ENCODE results near the gene HELZ. TPM values are rescaled to one million over a fixed set of nuclear protein-coding genes. Genes with fewer than 3 reads are reported as not detected.

The HELZ gene
- total RNA-seq, 2 donors from 2014 or later: 51.4 to 74.7 TPM

GRCh38 chr17:67021743-67022450 lies 223.1 kb downstream of the HELZ start:
- TF ChIP-seq CTCF (conservative IDR thresholded peaks at IDR 0.05): no peak
- WGBS, 2 experiments (ENCODE audit: insufficient coverage in 1 of 2, insufficient read length in 1 of 2): 87 to 94% methylated on average over 7 to 16 of the region's 16 CpGs
- no peak for DNase-seq

GRCh38 chr17:67021196-67021595 lies 223.8 kb downstream of the HELZ start:
- H3K9ac ChIP-seq (ENCODE audit: extremely low read depth, low read length, poor library complexity, severe bottlenecking): no peak overlapping the region
- Mint-ChIP-seq H3K27me3 (ENCODE audit: insufficient read depth) (no peaks in the 10 kb centered on the region), H3K4me3 (no peak overlapping the region), H3K36me3 (ENCODE audit: low read depth) (no peaks in the 10 kb centered on the region), H3K9me3 (no peaks in the 10 kb centered on the region), H3K27ac (no peak overlapping the region), H3K4me1 (peaks cover 5% of the 10 kb centered on the region)
- H3K4me1 ChIP-seq (ENCODE audit: control insufficient read depth, insufficient read depth, low read length): no peaks in the 10 kb centered on the region
- no peak for DNase-seq
- no peak overlapping the region for H3K4me3 ChIP-seq (ENCODE audit: low read length)
- WGBS, 2 experiments (ENCODE audit: insufficient coverage in 1 of 2, insufficient read length in 1 of 2): 82 to 88% methylated on average over 3 to 7 of the region's 7 CpGs
- no peaks in the 10 kb centered on the region for H3K27me3 ChIP-seq (ENCODE audit: control insufficient read depth, insufficient read depth, low read length, poor library complexity, severe bottlenecking)
- H3K36me3 ChIP-seq (ENCODE audit: control insufficient read depth, insufficient read depth, low read length): no peaks in the 10 kb centered on the region
- TF ChIP-seq CTCF (conservative IDR thresholded peaks at IDR 0.05): no peak
- H3K9me3 ChIP-seq (ENCODE audit: control insufficient read depth, low read length): no peaks in the 10 kb centered on the region
- H3K27ac ChIP-seq (ENCODE audit: low read depth, low read length): no peak overlapping the region

More at GRCh38 chr17:67021743-67022450, 223.1 kb downstream of the HELZ start:
- Mint-ChIP-seq H3K9me3 (no peaks in the 10 kb centered on the region), H3K27me3 (ENCODE audit: insufficient read depth) (no peaks in the 10 kb centered on the region), H3K4me3 (no peak overlapping the region), H3K36me3 (ENCODE audit: low read depth) (no peaks in the 10 kb centered on the region), H3K27ac (no peak overlapping the region), H3K4me1 (peaks cover 5% of the 10 kb centered on the region)
- Histone ChIP-seq H3K4me1 (ENCODE audit: control insufficient read depth, insufficient read depth, low read length) (no peaks in the 10 kb centered on the region), H3K27me3 (ENCODE audit: control insufficient read depth, insufficient read depth, low read length, poor library complexity, severe bottlenecking) (no peaks in the 10 kb centered on the region), H3K36me3 (ENCODE audit: control insufficient read depth, insufficient read depth, low read length) (no peaks in the 10 kb centered on the region), H3K9me3 (ENCODE audit: control insufficient read depth, low read length) (no peaks in the 10 kb centered on the region), H3K27ac (ENCODE audit: low read depth, low read length) (no peak overlapping the region), H3K9ac (ENCODE audit: extremely low read depth, low read length, poor library complexity, severe bottlenecking) (no peak overlapping the region), H3K4me3 (ENCODE audit: low read length) (no peak overlapping the region)

Other genes with a start within 250 kb of the HELZ start
- not detected for gene CACNG1, start 200.6 kb downstream of the HELZ start, total RNA-seq
- gene PSMD12, start 121.4 kb upstream of the HELZ start, total RNA-seq: 10 to 100 TPM; 70.9 to 71.7 TPM
- 10 to 100 TPM; 28.9 to 36.4 TPM for gene PITPNC1, start 132.1 kb upstream of the HELZ start, total RNA-seq

All from endodermal cell (in vitro differentiated cells).